Upper lobe of right lung (tissue), 1 donor: ENCODE data around the gene CFAP46. TPM values are rescaled to one million over a fixed set of nuclear protein-coding genes. Genes with fewer than 3 reads are reported as not detected.

Experiments
- ATAC-seq: fragments of 200-7000 bp; cut with Tn5 transposase; one replicate; pipeline ENCODE4 v1.9.1; 2020; ENCODE audit warnings: mild to moderate bottlenecking, moderate library complexity
- DNase-seq: peaks from one replicate; pipeline ENCODE4 v3.0.0-alpha.2; 2020
- H3K27ac ChIP-seq: fragments of 200-600 bp; one replicate; pipeline ENCODE4 v1.8.0; 2022
- H3K27me3 ChIP-seq: fragments of 200-600 bp; one replicate; pipeline ENCODE4 v1.8.0; 2022; ENCODE audit warnings: mild to moderate bottlenecking
- H3K36me3 ChIP-seq: fragments of 200-600 bp; one replicate; pipeline ENCODE4 v1.8.0; 2022
- H3K4me1 ChIP-seq: fragments of 200-600 bp; one replicate; pipeline ENCODE4 v1.8.0; 2022
- H3K4me3 ChIP-seq: fragments of 200-600 bp; one replicate; pipeline ENCODE4 v1.8.0; 2022; ENCODE audit warnings: mild to moderate bottlenecking
- H3K9me3 ChIP-seq: fragments of 200-600 bp; one replicate; pipeline ENCODE4 v1.8.0; 2022
- CTCF ChIP-seq: fragments of 200-600 bp; IDR thresholded peaks from one replicate; pipeline ENCODE4 v1.8.0; 2022; ENCODE audit warnings: antibody characterized with exemption
- intact Hi-C: fragments of 100-400 bp; cut with DNase I; formaldehyde crosslinking; loops from one replicate; pipeline ENCODE4 v1.11.0; 2022
- total RNA-seq: library from RNA; stranded (reverse); fragmentation: NEBNext Ultra II Directional; extraction: Animal tissue kit (Norgen Biotek cat#: 25700); gene quantifications from one replicate; pipeline ENCODE4 v1.2.1, GENCODE V29; 2021
- donor health status: DM: no; HTN: yes; CAD: no; lungs with severe emphysema.

Gene CFAP46
- total RNA-seq, 1 donor from 2014 or later, result 0.52 TPM

DNA sequence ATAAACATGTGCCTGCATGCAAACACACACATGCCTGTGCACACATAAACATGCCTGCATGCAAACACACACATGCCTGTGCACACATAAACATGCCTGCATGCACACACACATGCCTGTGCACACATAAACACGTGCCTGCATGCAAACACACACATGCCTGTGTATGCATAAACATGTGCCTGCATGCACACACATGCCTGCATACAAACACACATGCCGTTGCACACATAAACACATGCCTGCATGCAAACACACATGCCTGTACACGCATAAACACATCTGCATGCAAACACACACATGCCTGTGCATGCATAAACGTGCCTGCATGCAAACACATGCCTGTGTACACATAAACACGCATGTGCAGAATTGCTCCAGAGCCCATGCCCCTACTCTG is 178.8 kb downstream of the CFAP46 start:
- no peak overlapping the region for H3K4me3 ChIP-seq
- TF ChIP-seq CTCF, result no peak
- H3K27ac ChIP-seq, result no peak overlapping the region
- no peaks in the 10 kb centered on the region for H3K27me3 ChIP-seq
- DNase-seq (no peak), ATAC-seq (no peak)
- H3K4me1 ChIP-seq, result no peaks in the 10 kb centered on the region
- no peaks in the 10 kb centered on the region for H3K36me3 ChIP-seq
- intact Hi-C loops, result no loop called here
- no peaks in the 10 kb centered on the region for H3K9me3 ChIP-seq

- ATAC-seq (no peak), DNase-seq (no peak)
- TF ChIP-seq CTCF, result no peak
- Histone ChIP-seq H3K27ac (no peak overlapping the region), H3K27me3 (no peaks in the 10 kb centered on the region), H3K4me1 (no peaks in the 10 kb centered on the region), H3K4me3 (no peak overlapping the region), H3K36me3 (no peaks in the 10 kb centered on the region), H3K9me3 (no peaks in the 10 kb centered on the region)
- intact Hi-C loops, result no loop called here
Observed at GRCh38 chr10:132762267-132762666, 180.1 kb downstream of the CFAP46 start.

DNA sequence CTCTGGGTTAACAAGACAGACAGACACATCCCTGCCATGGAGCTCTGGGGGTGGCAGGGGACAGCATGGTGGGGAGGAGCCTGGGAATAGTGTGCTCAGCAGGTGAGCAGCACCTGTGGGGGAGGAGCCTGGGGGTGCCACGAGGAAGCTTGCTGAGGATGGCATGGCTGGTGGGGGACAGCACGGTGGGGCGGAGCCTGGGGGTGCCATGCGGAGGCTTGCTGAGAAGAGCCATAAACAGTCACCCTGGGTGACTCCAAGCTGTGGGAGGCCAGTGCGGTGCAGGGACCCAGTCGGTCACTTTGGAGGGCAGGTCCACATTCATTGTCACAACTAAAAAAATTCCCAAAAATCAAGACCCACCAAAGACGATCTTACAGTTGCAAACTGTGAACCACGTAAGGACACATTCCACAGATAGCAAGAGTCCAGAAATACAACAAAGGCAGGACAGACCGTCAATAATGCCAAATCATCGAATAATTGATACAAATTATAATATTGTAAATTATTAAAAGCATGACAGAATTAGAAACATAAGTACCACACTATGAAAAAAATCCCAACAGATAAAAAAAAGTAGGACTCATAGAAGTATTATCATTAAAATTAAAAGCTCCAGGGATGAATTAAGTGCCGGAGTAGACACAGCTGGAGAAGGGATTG is 180.8 kb downstream of the CFAP46 start:
- no peak for DNase-seq
- Histone ChIP-seq H3K36me3 (no peaks in the 10 kb centered on the region), H3K27ac (no peak overlapping the region), H3K4me1 (no peaks in the 10 kb centered on the region), H3K4me3 (no peak overlapping the region), H3K27me3 (no peaks in the 10 kb centered on the region), H3K9me3 (no peaks in the 10 kb centered on the region)
- intact Hi-C loops, result no loop called here
- no peak for ATAC-seq
- no peak for TF ChIP-seq CTCF

DNA sequence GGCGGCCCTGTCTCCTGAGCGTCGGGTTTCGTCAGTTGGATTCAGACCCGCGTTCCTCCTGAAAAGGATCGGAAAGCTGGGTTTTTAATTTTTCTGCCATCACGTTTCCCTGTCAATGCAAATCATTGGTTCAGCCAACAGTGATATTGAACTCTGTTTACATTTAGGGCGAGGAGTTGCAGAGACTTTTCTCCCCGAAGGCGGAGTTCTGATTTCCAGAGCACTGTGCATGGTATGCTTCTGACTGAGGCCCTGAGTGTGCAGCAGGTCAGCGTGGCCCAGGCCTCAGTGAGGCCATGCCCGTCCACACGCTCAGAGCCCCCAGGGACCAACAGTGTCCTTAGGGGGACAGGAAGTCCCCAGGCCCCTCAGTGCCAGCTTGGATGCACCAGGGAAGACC is 183.5 kb downstream of the CFAP46 start:
- H3K4me1 ChIP-seq, result no peaks in the 10 kb centered on the region
- no peaks in the 10 kb centered on the region for H3K27me3 ChIP-seq
- intact Hi-C loops, result no loop called here
- DNase-seq, result no peak
- no peak for ATAC-seq
- peaks cover 7% of the 10 kb centered on the region for H3K36me3 ChIP-seq
- TF ChIP-seq CTCF, result no peak
- H3K27ac ChIP-seq, result no peak overlapping the region
- H3K9me3 ChIP-seq, result no peaks in the 10 kb centered on the region
- no peak overlapping the region for H3K4me3 ChIP-seq

Other genes with a start within 250 kb of the CFAP46 start
- not detected for gene NKX6-2, start 156.4 kb downstream of the CFAP46 start, total RNA-seq
- not detected for gene ADGRA1, start 145.4 kb upstream of the CFAP46 start, total RNA-seq
- 14.3 TPM for gene KNDC1, start 217.6 kb upstream of the CFAP46 start, total RNA-seq